COLO829 (cell line): Measurements from ENCODE around the gene TPRG1L.
"Not testable (repeated sequence)": the region's sequence is repeated elsewhere in the genome, so short reads cannot be mapped to it uniquely, and the experiment has no call there.

Experiments used
- DNase-seq: peaks from one replicate; pipeline ENCODE4 v3.0.0; 2012; ENCODE audit warnings: low spot score

TPRG1L gene

GRCh38 chr1:3624200-3625136, at the start of gene TPRG1L:
TPRG1L (plus strand) TSS chr1:3625015; CDS start chr1:3625073, 58 bp downstream.
- peak; percentile 99 for DNase-seq

GRCh38 chr1:3575515-3575914, 49.3 kb upstream of the TPRG1L start:
- DNase-seq = not testable (repeated sequence)

GRCh38 chr1:3575993-3576392, 48.8 kb upstream of the TPRG1L start:
- DNase-seq = no peak

GRCh38 chr1:3577300-3577699, 47.5 kb upstream of the TPRG1L start:
- DNase-seq = no peak

GRCh38 chr1:3577711-3578432, 46.9 kb upstream of the TPRG1L start:
- no peak for DNase-seq

DNA sequence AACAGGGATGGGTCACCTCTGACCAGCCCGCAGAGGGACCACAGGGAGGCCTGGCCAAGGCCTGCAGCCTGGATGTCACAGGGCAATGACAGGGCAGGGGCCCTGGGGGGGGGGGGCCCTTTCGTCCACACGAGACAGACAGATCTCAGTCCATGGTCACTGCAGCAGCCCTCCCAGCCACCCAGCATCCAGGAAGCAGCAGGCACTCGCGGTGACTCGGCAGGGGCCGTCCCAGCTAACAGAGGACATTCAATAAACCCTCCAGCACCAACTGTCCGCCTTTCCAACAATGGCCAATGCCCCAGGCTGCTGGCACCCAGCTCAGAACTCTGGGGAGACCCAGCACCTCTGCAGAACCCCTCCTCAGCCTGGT, 46.4 kb upstream of the TPRG1L start:
- no peak for DNase-seq

- DNase-seq = no peak
Measured at GRCh38 chr1:3578906-3579305, 45.9 kb upstream of the TPRG1L start.

- DNase-seq = no peak
Measured at GRCh38 chr1:3579626-3580025, 45.2 kb upstream of the TPRG1L start.

GRCh38 chr1:3580231-3580630, 44.6 kb upstream of the TPRG1L start:
- DNase-seq = no peak

GRCh38 chr1:3581296-3582036, 43.3 kb upstream of the TPRG1L start:
- DNase-seq = no peak

GRCh38 chr1:3583751-3584150, 41.1 kb upstream of the TPRG1L start:
- not testable (repeated sequence) for DNase-seq

DNA sequence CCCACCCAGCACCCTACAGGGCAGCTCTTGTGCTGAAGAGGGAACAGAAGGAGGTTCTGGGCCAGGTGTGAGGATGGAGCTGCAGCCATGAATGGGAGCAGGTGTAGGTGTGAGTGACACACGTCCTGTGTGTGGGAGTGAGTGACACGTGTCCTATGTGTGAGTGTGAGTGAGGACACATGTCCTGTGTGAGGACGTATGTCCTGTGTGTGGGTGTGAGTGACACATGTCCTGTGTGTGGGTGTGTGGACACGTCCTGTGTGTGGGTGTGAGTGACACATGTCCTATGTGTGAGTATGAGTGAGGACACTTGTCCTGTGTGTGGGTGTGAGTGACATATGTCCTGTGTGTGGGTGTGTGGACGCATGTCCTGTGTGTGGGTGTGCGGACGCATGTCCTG, 39.9 kb upstream of the TPRG1L start:
- no peak for DNase-seq

DNA sequence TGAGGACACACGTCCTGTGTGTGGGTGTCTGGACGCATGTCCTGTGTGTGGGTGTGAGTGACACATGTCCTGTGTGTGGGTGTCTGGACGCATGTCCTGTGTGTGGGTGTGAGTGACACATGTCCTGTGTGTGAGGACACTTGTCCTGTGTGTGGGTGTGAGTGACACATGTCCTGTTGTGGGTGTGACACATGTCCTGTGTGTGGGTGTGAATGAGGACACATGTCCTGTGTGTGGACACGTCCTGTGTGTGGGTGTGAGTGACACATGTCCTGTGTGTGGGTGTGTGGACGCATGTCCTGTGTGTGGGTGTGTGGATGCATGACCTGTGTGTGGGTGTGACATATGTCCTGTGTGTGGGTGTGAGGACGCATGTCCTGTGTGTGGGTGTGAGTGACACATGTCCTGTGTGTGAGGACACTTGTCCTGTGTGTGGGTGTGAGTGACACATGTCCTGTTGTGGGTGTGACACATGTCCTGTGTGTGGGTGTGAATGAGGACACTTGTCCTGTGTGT, 39.4 kb upstream of the TPRG1L start:
- DNase-seq = not testable (repeated sequence)

DNA sequence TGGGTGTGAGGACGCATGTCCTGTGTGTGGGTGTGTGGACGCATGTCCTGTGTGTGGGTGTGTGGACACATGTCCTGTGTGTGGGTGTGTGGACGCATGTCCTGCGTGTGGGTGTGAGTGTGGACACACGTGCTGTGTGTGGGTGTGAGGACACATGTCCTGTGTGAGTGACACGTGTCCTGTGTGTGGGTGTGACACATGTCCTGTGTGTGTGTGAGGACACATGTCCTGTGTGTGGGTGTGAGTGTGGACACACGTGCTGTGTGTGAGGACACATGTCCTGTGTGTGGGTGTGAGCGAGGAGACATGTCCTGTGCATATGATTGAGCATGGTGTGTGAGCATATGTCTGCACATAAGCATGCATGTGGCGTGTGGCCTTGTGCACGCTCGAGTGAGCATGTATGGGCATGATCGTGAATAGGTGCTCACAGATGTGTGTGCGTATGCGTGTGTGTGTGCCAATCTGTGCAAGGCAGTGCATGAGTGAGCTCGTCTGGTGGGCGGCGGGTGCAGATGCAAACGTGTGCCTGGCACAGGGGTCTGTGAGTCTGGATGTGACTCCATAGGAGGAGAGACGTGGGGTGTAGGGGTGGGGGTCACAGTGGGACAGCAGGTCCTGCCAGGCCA, 38.8 kb upstream of the TPRG1L start:
- no peak for DNase-seq

DNA sequence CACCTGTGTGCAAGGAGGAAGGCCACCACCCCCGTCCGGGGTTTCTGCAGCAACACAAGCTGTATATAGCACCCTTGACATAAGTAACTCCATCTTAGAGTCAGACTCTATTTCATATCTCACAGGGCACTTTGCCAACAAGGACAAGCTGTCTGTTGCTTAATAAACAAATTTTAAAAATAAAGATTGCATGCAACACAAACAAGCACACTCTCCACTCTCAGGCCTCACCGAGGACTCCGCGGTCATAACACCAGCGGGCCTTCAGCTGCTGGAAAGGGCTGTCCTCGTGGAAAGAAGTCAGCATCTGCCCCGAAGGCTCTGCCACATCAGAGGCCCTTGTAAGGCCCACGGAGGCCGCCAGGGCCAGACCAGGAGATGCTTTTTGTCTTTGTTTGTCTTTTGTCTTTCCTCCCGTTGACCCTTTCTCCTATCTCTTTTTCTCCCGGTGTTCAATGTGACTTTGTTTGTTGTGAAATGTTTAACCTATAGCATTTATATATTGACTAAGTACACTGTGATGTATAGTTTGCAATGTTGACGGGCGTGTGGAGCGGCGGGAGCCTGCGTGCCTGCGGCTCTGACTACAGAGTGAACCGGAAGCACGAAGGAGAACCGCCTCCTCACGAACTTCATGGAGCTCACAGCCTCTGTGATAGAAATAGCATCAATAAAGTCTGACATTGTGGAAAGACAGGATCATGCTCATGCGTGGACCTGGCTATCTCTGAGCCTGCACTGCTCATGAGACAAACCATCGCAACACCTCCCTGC, 37.6 kb upstream of the TPRG1L start:
- no peak for DNase-seq

DNA sequence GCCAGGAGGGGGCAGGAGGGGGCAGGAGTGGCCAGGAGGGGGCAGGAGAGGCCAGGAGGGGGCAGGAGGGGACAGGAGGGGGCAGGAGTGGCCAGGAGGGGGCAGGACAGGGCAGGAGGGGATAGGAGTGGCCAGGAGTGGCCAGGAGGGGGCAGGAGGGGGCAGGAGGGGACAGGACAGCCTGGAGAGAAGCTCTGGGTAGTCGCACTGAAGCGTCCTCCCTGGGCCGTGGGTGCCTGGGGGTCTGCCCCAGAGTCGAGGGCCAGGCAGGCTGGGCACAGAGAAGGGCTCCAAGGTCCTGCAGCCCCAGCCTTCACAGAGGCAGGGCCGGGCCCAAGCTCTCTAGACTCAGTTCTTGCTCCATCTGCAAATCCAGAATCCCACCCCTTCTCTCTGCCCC, 36.4 kb upstream of the TPRG1L start:
- DNase-seq = no peak

DNA sequence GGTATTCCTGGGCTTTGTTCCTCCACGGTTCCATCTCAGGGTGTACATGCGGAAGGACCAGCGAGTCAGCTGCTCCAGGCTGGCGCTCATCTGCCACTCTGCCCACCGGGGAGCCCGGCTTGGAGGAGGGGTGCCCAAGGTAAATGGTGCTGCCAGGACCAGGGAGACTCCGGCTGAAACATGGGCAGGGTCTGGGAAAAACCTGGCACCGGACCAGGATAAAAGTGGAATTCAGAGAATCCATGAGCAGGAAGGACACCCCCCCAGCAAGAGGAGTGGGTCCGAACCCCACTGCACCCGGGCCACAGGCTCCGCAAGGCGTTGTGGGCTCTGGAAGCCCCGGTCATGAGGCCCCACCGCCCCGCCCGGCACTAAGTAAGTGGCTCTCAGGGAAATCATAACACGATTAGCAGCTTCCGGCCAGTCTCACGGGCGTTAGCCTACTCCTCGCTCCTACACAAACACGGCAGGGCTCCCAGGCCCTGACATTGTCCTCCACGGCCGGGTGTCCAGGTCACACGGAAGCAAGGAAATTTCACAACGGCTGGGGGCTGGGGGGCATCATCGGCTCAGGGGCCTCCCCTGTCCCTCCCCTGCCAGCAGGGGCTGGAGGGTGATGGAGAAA, 34.6 kb upstream of the TPRG1L start:
- DNase-seq = no peak

- no peak for DNase-seq
Measured at GRCh38 chr1:3590951-3591865, 33.6 kb upstream of the TPRG1L start.

DNA sequence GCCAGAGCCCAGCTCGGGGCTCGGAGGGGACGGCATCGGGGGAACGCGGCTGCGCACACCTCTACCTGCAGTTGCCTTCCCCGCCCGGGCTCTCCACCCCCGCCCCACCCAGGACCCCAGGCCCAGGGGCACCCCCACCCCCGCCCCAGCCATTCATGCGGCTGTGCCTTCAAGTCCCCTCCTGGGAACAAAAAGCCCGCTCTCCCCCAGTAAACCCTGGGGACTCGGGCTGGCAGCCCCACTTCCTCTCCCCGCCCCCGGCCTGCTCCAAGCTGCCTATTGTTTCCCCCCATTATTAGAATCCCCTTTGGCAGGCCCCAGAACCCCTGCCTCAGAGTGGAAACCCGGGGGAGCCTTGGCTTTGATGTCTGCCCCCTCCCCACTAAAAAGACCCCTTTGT, 31.5 kb upstream of the TPRG1L start:
- DNase-seq = no peak

DNA sequence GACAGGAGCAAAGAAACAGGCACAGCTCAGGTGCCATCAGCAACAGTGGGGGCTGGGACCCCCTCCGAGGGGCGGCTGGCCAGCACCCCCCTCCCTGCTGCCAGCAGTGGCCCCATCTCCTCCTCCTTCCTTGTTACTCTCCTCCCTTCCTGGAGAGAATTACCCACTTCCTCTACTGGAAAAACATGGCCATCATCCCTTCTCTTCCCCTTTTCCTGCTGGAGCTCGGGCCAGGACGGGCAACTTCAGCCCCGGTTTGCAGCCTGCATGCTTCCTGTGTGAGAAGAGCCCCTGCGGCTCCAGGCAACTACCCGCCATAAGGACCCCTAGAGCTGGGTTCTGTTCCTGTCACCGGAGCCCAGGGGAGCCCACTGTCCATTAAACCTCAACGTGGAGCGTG, 31.1 kb upstream of the TPRG1L start:
- DNase-seq = no peak
